IMR-90 (cell line): ENCODE measurements around the gene WDR48. TPM values are rescaled to one million over a fixed set of nuclear protein-coding genes. Genes with fewer than 3 reads are reported as not detected.

Source experiments
- ATAC-seq: fragments of 200-7000 bp; cut with Tn5 transposase; 2 replicates; pipeline ENCODE4 v1.9.1; 2020; ENCODE audit warnings: low read depth, mild to moderate bottlenecking, moderate library complexity
- BruUV-seq: library from RNA; stranded (reverse); fragments of 400-500 nt; replicated peaks from 2 replicates; lab custom pipeline; 2021; lab: Mats Ljungman, UMichigan
- CTCF ChIA-PET: fragments of 300-600 bp; formaldehyde crosslinking; extraction: SDS; loops from one replicate; lab custom pipeline; 2021; ENCODE audit warnings: antibody characterized with exemption; lab: Yijun Ruan, JAX
- POLR2A ChIA-PET: fragments of 300-600 bp; sonication (Branson Sonifier 250); formaldehyde crosslinking; loops from one replicate; lab custom pipeline; 2022; ENCODE audit warnings: antibody characterized with exemption; ENCODE audit not compliant: unreplicated experiment; lab: Charles Lee
- DNase-seq: peaks from one replicate; pipeline ENCODE4 v3.0.0; 2013
- H2AFZ ChIP-seq: replicated peaks from 2 replicates; pipeline ENCODE3; 2013; ENCODE audit warnings: low read length, mild to moderate bottlenecking; ENCODE audit not compliant: poor library complexity
- H2AK5ac ChIP-seq: 2 replicates; pipeline ENCODE4 v1.6.1; 2013; ENCODE audit warnings: low read depth, low read length, inconsistent platforms
- H2AK9ac ChIP-seq: replicated peaks from 2 replicates; pipeline ENCODE3; 2013; ENCODE audit warnings: mild to moderate bottlenecking, low read depth, low read length, moderate library complexity; ENCODE audit not compliant: poor library complexity
- H2BK120ac ChIP-seq: 2 replicates; pipeline ENCODE4 v1.6.1; 2013; ENCODE audit warnings: low read depth, low read length, inconsistent platforms
- H2BK15ac ChIP-seq: 3 replicates; pipeline ENCODE4 v1.6.1; 2013; ENCODE audit warnings: low read depth, low read length, inconsistent platforms
- H2BK20ac ChIP-seq: 2 replicates; pipeline ENCODE4 v1.6.1; 2013; ENCODE audit warnings: low read depth, mild to moderate bottlenecking, inconsistent platforms, low read length, moderate library complexity
- H2BK5ac ChIP-seq: 2 replicates; pipeline ENCODE4 v1.6.1; 2013; ENCODE audit warnings: mild to moderate bottlenecking, low read depth, low read length, inconsistent platforms; ENCODE audit not compliant: poor library complexity, severe bottlenecking
- H3K14ac ChIP-seq: replicated peaks from 2 replicates; pipeline ENCODE4 v1.6.1; 2013; ENCODE audit warnings: low read depth, low read length, inconsistent platforms
- H3K18ac ChIP-seq: 2 replicates; pipeline ENCODE4 v1.6.1; 2013; ENCODE audit warnings: low read depth, low read length, control low read depth
- H3K23ac ChIP-seq: 2 replicates; pipeline ENCODE4 v1.6.1; 2013; ENCODE audit warnings: low read depth, low read length, inconsistent platforms
- H3K27ac ChIP-seq: 2 replicates; pipeline ENCODE4 v1.5.1; 2013; ENCODE audit warnings: mild to moderate bottlenecking, control low read depth, low read length; ENCODE audit not compliant: insufficient read depth
- H3K27me3 ChIP-seq: 2 replicates; pipeline ENCODE4 v1.6.1; 2013; ENCODE audit warnings: low read length; ENCODE audit not compliant: control insufficient read depth, insufficient read depth
- H3K36me3 ChIP-seq: 2 replicates; pipeline ENCODE4 v1.6.1; 2013; ENCODE audit warnings: low read length, mixed read lengths; ENCODE audit not compliant: control insufficient read depth, insufficient read depth
- H3K4ac ChIP-seq: 2 replicates; pipeline ENCODE4 v1.6.1; 2013; ENCODE audit warnings: low read depth, low read length, inconsistent platforms
- H3K4me1 ChIP-seq: 2 replicates; pipeline ENCODE4 v1.6.1; 2013; ENCODE audit warnings: low read length, mixed read lengths; ENCODE audit not compliant: control insufficient read depth, insufficient read depth
- H3K4me2 ChIP-seq: 2 replicates; pipeline ENCODE4 v1.6.1; 2013; ENCODE audit warnings: low read depth, mild to moderate bottlenecking, control low read depth, low read length, moderate library complexity
- H3K4me3 ChIP-seq: 2 replicates; pipeline ENCODE4 v1.5.1; 2013; ENCODE audit warnings: low read depth, mild to moderate bottlenecking, control low read depth, low read length, moderate library complexity; ENCODE audit not compliant: insufficient read depth
- H3K56ac ChIP-seq: 2 replicates; pipeline ENCODE4 v1.6.1; 2013; ENCODE audit warnings: low read length, inconsistent platforms; ENCODE audit not compliant: insufficient read depth; ENCODE audit errors: extremely low read depth
- H3K79me1 ChIP-seq, 2 experiments: 2 replicates each; pipeline ENCODE4 v1.6.1; 2013; ENCODE audit warnings: low read length in 2 of 2, inconsistent platforms in 1 of 2, low read depth in 1 of 2
- H3K9ac ChIP-seq: 2 replicates; pipeline ENCODE4 v1.6.1; 2013; ENCODE audit warnings: low read depth, low read length, control low read depth
- H3K9me1 ChIP-seq: 2 replicates; pipeline ENCODE4 v1.6.1; 2013; ENCODE audit warnings: low read length, inconsistent platforms; ENCODE audit not compliant: insufficient read depth
- H3K9me3 ChIP-seq: 2 replicates; pipeline ENCODE4 v1.6.1; 2013; ENCODE audit warnings: low read length; ENCODE audit not compliant: control insufficient read depth, insufficient read depth
- H4K20me1 ChIP-seq: 2 replicates; pipeline ENCODE4 v1.6.1; 2013; ENCODE audit warnings: low read length, inconsistent platforms; ENCODE audit not compliant: insufficient read depth
- H4K5ac ChIP-seq: 2 replicates; pipeline ENCODE4 v1.6.1; 2013; ENCODE audit warnings: mild to moderate bottlenecking, low read depth, low read length, control low read depth
- H4K8ac ChIP-seq, 2 experiments: 2 replicates each; pipeline ENCODE4 v1.6.1; 2013; ENCODE audit warnings: low read depth in 2 of 2, low read length in 2 of 2, control low read depth in 1 of 2, inconsistent platforms in 1 of 2
- H4K91ac ChIP-seq: 2 replicates; pipeline ENCODE4 v1.6.1; 2013; ENCODE audit warnings: low read depth, low read length, inconsistent platforms; ENCODE audit not compliant: insufficient read depth
- CTCF ChIP-seq: conservative IDR thresholded peaks from 2 replicates; pipeline ENCODE4 v1.5.1; 2012; ENCODE audit warnings: mild to moderate bottlenecking, low read depth, low read length, improper control_type of control experiment
- ELK1 ChIP-seq: fragments of 150-350 bp; IDR thresholded peaks from 2 replicates; pipeline ENCODE4 v1.6.1; 2016; ENCODE audit warnings: low read depth, mild to moderate bottlenecking, low read length, moderate library complexity, borderline replicate concordance
- FOS ChIP-seq: fragments of 150-350 bp; IDR thresholded peaks from 2 replicates; pipeline ENCODE4 v1.6.1; 2016; ENCODE audit warnings: low read depth, low read length
- MAZ ChIP-seq: IDR thresholded peaks from 2 replicates; pipeline ENCODE4 v1.6.1; 2012; ENCODE audit warnings: low read depth, mild to moderate bottlenecking, low read length, improper control_type of control experiment, moderate library complexity, borderline replicate concordance
- RFX5 ChIP-seq: IDR thresholded peaks from 2 replicates; pipeline ENCODE4 v1.8.0; 2012; ENCODE audit warnings: low read depth, mild to moderate bottlenecking, low read length, moderate library complexity
- WGBS, 2 experiments: methylation state at CpG; one replicate each; pipeline versions ENCODE4 v1.1.5 to v1.1.7; 2013; ENCODE audit warnings: missing lambda C conversion rate in 2 of 2; ENCODE audit not compliant: insufficient read length in 1 of 2; ENCODE audit errors: extremely low coverage in 2 of 2; 5-methylcytosine and 5-hydroxymethylcytosine counted together
- dilution Hi-C: fragments of 300-500 bp; cut with HindIII; formaldehyde crosslinking; loops from one replicate; pipeline ENCODE4 v1.14.3; 2018; ENCODE audit warnings: low sequenced_read_pairs; ENCODE audit not compliant: unreplicated experiment
- in situ Hi-C: fragments of 300-500 bp; cut with MboI; formaldehyde crosslinking; loops from 3 replicates; pipeline ENCODE4 v1.14.3; 2019; ENCODE audit warnings: low sequenced_read_pairs, inconsistent platforms, mixed read lengths
- intact Hi-C: fragments of 100-400 bp; cut with micrococcal nuclease; formaldehyde crosslinking; loops from 2 replicates; pipeline ENCODE4 v1.10.0; 2022
- polyA plus RNA-seq, 3 experiments: library from polyadenylated mRNA; depleted of rRNA; stranded (reverse); fragments of >200 nt; gene quantifications; 2 replicates each; pipeline ENCODE4 v1.2.3, GENCODE V29; 2012; ENCODE audit warnings: low replicate concordance in 1 of 3
- total RNA-seq: library from RNA; depleted of rRNA; stranded (reverse); fragments of >200 nt; gene quantifications from 2 replicates; pipeline ENCODE4 v1.2.3, GENCODE V29; 2012

WDR48 gene
- total and polyA plus RNA-seq, 2 of the 4 experiments (the other 2 are of a cell fraction) = 14.4 to 41.2 TPM

- intact Hi-C loops = no loop called here
- Histone ChIP-seq H3K23ac (no peak overlapping the region), H2AFZ (no peak overlapping the region), H3K4ac (no peak overlapping the region), H3K18ac (no peak overlapping the region), H3K27ac (no peak overlapping the region), H2AK5ac (no peak overlapping the region), H4K20me1 (peaks cover 9% of the 10 kb centered on the region; the same call in 1 of the 2 replicates), H3K14ac (no peak overlapping the region), H3K9me1 (no peaks in the 10 kb centered on the region), H3K27me3 (no peaks in the 10 kb centered on the region), H4K5ac (no peak overlapping the region), H2BK15ac (no peak overlapping the region), H4K91ac (no peak overlapping the region), H3K4me1 (no peaks in the 10 kb centered on the region), H2BK20ac (no peak overlapping the region), H4K8ac (no peak overlapping the region), H3K36me3 (peaks cover 62% of the 10 kb centered on the region), H3K56ac (no peak overlapping the region), H2BK120ac (no peak overlapping the region), H3K79me1 (peaks cover 3 to 10% of the 10 kb centered on the region in 2 experiments), H3K9me3 (no peaks in the 10 kb centered on the region), H3K4me3 (no peak overlapping the region), H3K9ac (no peak overlapping the region), H3K4me2 (no peak overlapping the region), H2BK5ac (no peak overlapping the region), H2AK9ac (no peak overlapping the region)
- POLR2A ChIA-PET = no interaction called here
- ATAC-seq (no peak), DNase-seq (no peak)
- in situ Hi-C loops = no loop called here
- TF ChIP-seq RFX5 (no peak), FOS (no peak), MAZ (no peak), CTCF (no peak), ELK1 (no peak)
- dilution Hi-C loops = no loop called here
- WGBS, 2 experiments = no CpG with 5 or more reads among the region's 3 CpGs
- CTCF ChIA-PET = no interaction called here
- TSS peak; percentile 80 for BruUV-seq
Observed at GRCh38 chr3:39095778-39096177, 44.0 kb downstream of the WDR48 start.
